NCI-H1694 (cell line): ENCODE results near the gene ACADSB.

Source experiments
- DNase-seq: peaks from one replicate; lab custom pipeline; 2025; lab: John Stamatoyannopoulos, UW

Gene ACADSB

GRCh38 chr10:123008355-123009104 lies at the start of gene ACADSB, which contains the start of gene IKZF5:
Gene ACADSB (plus strand): TSS chr10:123009006. CDS start chr10:123009030, 24 bp downstream.
Gene IKZF5 (minus strand): TSS chr10:123008795. CDS start chr10:122998625, 10,170 bp downstream.
- peak; percentile 60 for DNase-seq

- DNase-seq, result no peak
Measured at GRCh38 chr10:122962405-122962804, 46.4 kb upstream of the ACADSB start.

- no peak for DNase-seq
Measured at GRCh38 chr10:122966879-122967278, 41.9 kb upstream of the ACADSB start.

GRCh38 chr10:122968698-122969097 lies 40.1 kb upstream of the ACADSB start:
- DNase-seq, result no peak

GRCh38 chr10:122974023-122974422 lies 34.8 kb upstream of the ACADSB start:
- no peak for DNase-seq

GRCh38 chr10:122974543-122975064 lies 34.2 kb upstream of the ACADSB start:
- DNase-seq, result no peak

GRCh38 chr10:122980209-122981065 lies 28.4 kb upstream of the ACADSB start, which contains the start of gene PSTK:
Gene PSTK (plus strand): TSS chr10:122980401. CDS start chr10:122980480, 79 bp downstream.
- DNase-seq, result peak; percentile 29

- DNase-seq, result no peak
Measured at GRCh38 chr10:122981066-122981464, 27.7 kb upstream of the ACADSB start.

GRCh38 chr10:122983898-122984297 lies 24.9 kb upstream of the ACADSB start:
- DNase-seq, result no peak

GRCh38 chr10:122984708-122985107 lies 24.1 kb upstream of the ACADSB start:
- DNase-seq, result no peak

- DNase-seq, result no peak
Measured at GRCh38 chr10:122986335-122986734, 22.5 kb upstream of the ACADSB start.

GRCh38 chr10:122988501-122988900 lies 20.3 kb upstream of the ACADSB start:
- DNase-seq, result no peak

- DNase-seq, result no peak
Measured at GRCh38 chr10:122990278-122990677, 18.5 kb upstream of the ACADSB start.

GRCh38 chr10:122992031-122992585 lies 16.7 kb upstream of the ACADSB start:
- DNase-seq, result no peak

GRCh38 chr10:122993797-122994336 lies 14.9 kb upstream of the ACADSB start:
- no peak for DNase-seq

GRCh38 chr10:122995936-122996335 lies 12.9 kb upstream of the ACADSB start:
- DNase-seq, result no peak

- no peak for DNase-seq
Measured at GRCh38 chr10:122997864-122998263, 10.9 kb upstream of the ACADSB start.

GRCh38 chr10:122998360-122998917 lies 10.4 kb upstream of the ACADSB start:
- no peak for DNase-seq

- DNase-seq, result no peak
Measured at GRCh38 chr10:122998934-122999333, 9.9 kb upstream of the ACADSB start.

GRCh38 chr10:122999347-122999746 lies 9.5 kb upstream of the ACADSB start:
- no peak for DNase-seq

- no peak for DNase-seq
Measured at GRCh38 chr10:123000155-123000554, 8.7 kb upstream of the ACADSB start.

GRCh38 chr10:123001370-123001769 lies 7.4 kb upstream of the ACADSB start:
- no peak for DNase-seq
